Endothelial cell (in vitro differentiated cells): ENCODE measurements around the gene SLC8A1. TPM values are rescaled to one million over a fixed set of nuclear protein-coding genes. Genes with fewer than 3 reads are reported as not detected.

ENCODE experiments used
- DNase-seq: peaks from one replicate; pipeline ENCODE4 v3.0.0; 2021; ENCODE audit warnings: low spot score
- H3K27ac Mint-ChIP-seq: one replicate; pipeline ENCODE4 v1.8.0; 2021; ENCODE audit warnings: mixed read lengths, inconsistent platforms; ENCODE audit not compliant: unreplicated experiment
- H3K27me3 Mint-ChIP-seq: one replicate; pipeline ENCODE4 v1.8.0; 2021; ENCODE audit warnings: mild to moderate bottlenecking, moderate library complexity, mixed read lengths, inconsistent platforms; ENCODE audit not compliant: unreplicated experiment
- H3K36me3 Mint-ChIP-seq: one replicate; pipeline ENCODE4 v1.8.0; 2021; ENCODE audit warnings: mild to moderate bottlenecking, low read depth, mixed read lengths, inconsistent platforms; ENCODE audit not compliant: unreplicated experiment
- H3K4me1 Mint-ChIP-seq: one replicate; pipeline ENCODE4 v1.8.0; 2021; ENCODE audit warnings: mild to moderate bottlenecking, mixed read lengths, inconsistent platforms; ENCODE audit not compliant: unreplicated experiment
- H3K4me3 Mint-ChIP-seq: one replicate; pipeline ENCODE4 v1.8.0; 2021; ENCODE audit warnings: mild to moderate bottlenecking, mixed read lengths, inconsistent platforms; ENCODE audit not compliant: unreplicated experiment
- H3K9me3 Mint-ChIP-seq: one replicate; pipeline ENCODE4 v1.8.0; 2021; ENCODE audit warnings: mixed read lengths, inconsistent platforms; ENCODE audit not compliant: unreplicated experiment
- CTCF ChIP-seq: fragments of 200-600 bp; sonication (generic); IDR thresholded peaks from one replicate; pipeline ENCODE4 v1.5.0; 2021; ENCODE audit warnings: antibody characterized with exemption; ENCODE audit not compliant: unreplicated experiment
- long read RNA-seq: library from polyadenylated mRNA; unstranded; transcript quantifications from one replicate; pipeline ENCODE4 v2.0.0, GENCODE V29; 2020; ENCODE audit not compliant: unreplicated experiment
- total RNA-seq: library from RNA; stranded (reverse); fragmentation: NEBNext Ultra II Directional; extraction: Animal tissue kit (Norgen Biotek cat#: 25700); gene quantifications from one replicate; pipeline ENCODE4 v1.2.1, GENCODE V29; 2021; ENCODE audit not compliant: unreplicated experiment

The SLC8A1 gene
- total RNA-seq = 0.80 TPM
- long read RNA-seq = 0 reads

GRCh38 chr2:40451918-40452605, at the start of gene SLC8A1:
TSS of gene SLC8A1 (minus strand) at chr2:40452090.
- peak within 1 kb of the TSS; percentile 18 for H3K27ac Mint-ChIP-seq

GRCh38 chr2:40499437-40499836, 47.5 kb upstream of the SLC8A1 start:
- H3K4me1 Mint-ChIP-seq = no peaks in the 10 kb centered on the region
- no peaks in the 10 kb centered on the region for H3K27me3 Mint-ChIP-seq
- DNase-seq = no peak
- H3K36me3 Mint-ChIP-seq = no peaks in the 10 kb centered on the region
- no peak overlapping the region for H3K27ac Mint-ChIP-seq
- H3K9me3 Mint-ChIP-seq = no peaks in the 10 kb centered on the region
- TF ChIP-seq CTCF = no peak
- no peak overlapping the region for H3K4me3 Mint-ChIP-seq

More at GRCh38 chr2:40451918-40452605, at the start of gene SLC8A1:
- Mint-ChIP-seq H3K36me3 (no peaks in the 10 kb centered on the region), H3K4me3 (peak within 1 kb of the TSS; percentile 95), H3K27me3 (peaks cover 17% of the 10 kb centered on the region), H3K4me1 (peaks cover 14% of the 10 kb centered on the region), H3K9me3 (no peaks in the 10 kb centered on the region)
- DNase-seq = peak; percentile 55
- no peak for TF ChIP-seq CTCF

GRCh38 chr2:40497251-40497859, 45.5 kb upstream of the SLC8A1 start:
- Mint-ChIP-seq H3K27me3 (no peaks in the 10 kb centered on the region), H3K4me1 (no peaks in the 10 kb centered on the region), H3K36me3 (no peaks in the 10 kb centered on the region), H3K9me3 (no peaks in the 10 kb centered on the region), H3K4me3 (no peak overlapping the region), H3K27ac (no peak overlapping the region)
- no peak for DNase-seq
- no peak for TF ChIP-seq CTCF

- no peaks in the 10 kb centered on the region for H3K4me1 Mint-ChIP-seq
- TF ChIP-seq CTCF = no peak
- no peak overlapping the region for H3K27ac Mint-ChIP-seq
- no peak overlapping the region for H3K4me3 Mint-ChIP-seq
- no peaks in the 10 kb centered on the region for H3K9me3 Mint-ChIP-seq
- no peaks in the 10 kb centered on the region for H3K27me3 Mint-ChIP-seq
- no peaks in the 10 kb centered on the region for H3K36me3 Mint-ChIP-seq
- no peak for DNase-seq
Measured at GRCh38 chr2:40489678-40489960, 37.7 kb upstream of the SLC8A1 start.

GRCh38 chr2:40488927-40489677, 37.2 kb upstream of the SLC8A1 start:
- Mint-ChIP-seq H3K9me3 (no peaks in the 10 kb centered on the region), H3K27me3 (no peaks in the 10 kb centered on the region), H3K27ac (no peak overlapping the region), H3K4me1 (no peaks in the 10 kb centered on the region), H3K4me3 (no peak overlapping the region), H3K36me3 (no peaks in the 10 kb centered on the region)
- no peak for DNase-seq
- TF ChIP-seq CTCF = no peak
